K562 (cell line): Measurements from ENCODE around the gene ALCAM. TPM values are rescaled to one million over a fixed set of nuclear protein-coding genes. Genes with fewer than 3 reads are reported as not detected.

Experiments used
- ATAC-seq: fragments of 200-7000 bp; cut with Tn5 transposase; 3 replicates; pipeline ENCODE4 v1.9.1; 2020; ENCODE audit warnings: moderate library complexity
- BruUV-seq: library from RNA; stranded (reverse); fragments of 400-500 nt; replicated peaks from 2 replicates; lab custom pipeline; 2021; lab: Mats Ljungman, UMichigan
- CTCF ChIA-PET: fragments of 300-600 bp; formaldehyde crosslinking; extraction: SDS; loops from one replicate; lab custom pipeline; 2021; ENCODE audit warnings: low intra/inter-chr PET ratio; lab: Yijun Ruan, JAX
- POLR2A ChIA-PET: fragments of 300-600, 350-650 bp; sonication (Branson Sonifier 250); formaldehyde crosslinking; extraction: SDS; loops from one replicate; lab custom pipeline; 2021; ENCODE audit warnings: antibody characterized with exemption, inconsistent platforms; lab: Yijun Ruan, JAX
- DNase-seq, 4 experiments: peaks; one replicate each; pipeline versions ENCODE4 v3.0.0 to v3.0.0-alpha.2; 2011 to 2018; ENCODE audit warnings: low spot score in 3 of 4, mixed read lengths in 3 of 4; ENCODE audit errors: extremely low read depth in 1 of 4
- FAIRE-seq: peaks from 2 replicates; lab custom pipeline; 2011; peaks lifted over from hg19 to GRCh38; lab: Jason Lieb, UNC
- H2AFZ ChIP-seq: 2 replicates; pipeline ENCODE4 v1.6.0; 2011; ENCODE audit warnings: low read depth, low read length, control low read depth, inconsistent platforms
- H3K27ac ChIP-seq: fragments of 200-600 bp; 3 replicates; pipeline ENCODE4 v1.8.0; 2011; ENCODE audit warnings: low read depth, mild to moderate bottlenecking, control low read depth, inconsistent platforms, low read length, moderate library complexity, mixed read lengths; ENCODE audit errors: extremely low read depth
- H3K27me3 ChIP-seq, 2 experiments: fragments of 300-600 bp in 1 of 2; 2 replicates in 1 of 2; 3 replicates in 1 of 2; pipeline versions ENCODE4 v1.6.0 to v1.8.0; 2011; ENCODE audit warnings: inconsistent platforms in 2 of 2, low read length in 2 of 2, mild to moderate bottlenecking in 1 of 2, mixed read lengths in 1 of 2, moderate library complexity in 1 of 2; ENCODE audit not compliant: control insufficient read depth in 2 of 2, insufficient read depth in 2 of 2
- H3K36me3 ChIP-seq: fragments of 300-600 bp; 3 replicates; pipeline ENCODE4 v1.8.0; 2011; ENCODE audit warnings: mild to moderate bottlenecking, low read length, inconsistent platforms; ENCODE audit not compliant: control insufficient read depth, insufficient read depth
- H3K4me1 ChIP-seq, 2 experiments: fragments of 200-600 bp in 1 of 2; replicated peaks in 1 of 2; 2 replicates in 1 of 2; 3 replicates in 1 of 2; pipeline versions ENCODE4 v1.5.1 to v1.8.0; 2011; ENCODE audit warnings: inconsistent platforms in 2 of 2, low read length in 2 of 2, mild to moderate bottlenecking in 1 of 2, mixed read lengths in 1 of 2, moderate library complexity in 1 of 2; ENCODE audit not compliant: control insufficient read depth in 2 of 2, insufficient read depth in 2 of 2
- H3K4me2 ChIP-seq: 2 replicates; pipeline ENCODE4 v1.6.1; 2011; ENCODE audit warnings: low read length, control low read depth, inconsistent platforms, mixed read lengths; ENCODE audit not compliant: insufficient read depth
- H3K4me3 ChIP-seq: fragments of 200-600 bp; sonication (generic), shearing (Covaris generic); 2 replicates; pipeline ENCODE4 v1.5.1; 2016; ENCODE audit warnings: control low read depth, inconsistent platforms
- H3K79me2 ChIP-seq: fragments of 200-600 bp; 3 replicates; pipeline ENCODE4 v1.8.0; 2011; ENCODE audit warnings: low read length, inconsistent platforms; ENCODE audit not compliant: control insufficient read depth, insufficient read depth
- H3K9ac ChIP-seq, 2 experiments: 2 replicates each; pipeline versions ENCODE4 v1.6.0 to v1.6.1; 2011; ENCODE audit warnings: low read depth in 2 of 2, low read length in 2 of 2, control low read depth in 1 of 2, inconsistent platforms in 1 of 2, mild to moderate bottlenecking in 1 of 2, mixed read lengths in 1 of 2; ENCODE audit not compliant: insufficient read depth in 1 of 2
- H3K9me1 ChIP-seq: one replicate; pipeline ENCODE4 v1.6.0; 2011; ENCODE audit warnings: inconsistent platforms, mild to moderate bottlenecking, low read length, moderate library complexity; ENCODE audit not compliant: control insufficient read depth, insufficient read depth
- H3K9me3 ChIP-seq: replicated peaks from 2 replicates; pipeline ENCODE4 v1.5.1; 2011; ENCODE audit warnings: low read depth, low read length, inconsistent platforms; ENCODE audit not compliant: control insufficient read depth, insufficient read depth
- H4K20me1 ChIP-seq: replicated peaks from 2 replicates; pipeline ENCODE4 v1.6.1; 2011; ENCODE audit warnings: low read length, inconsistent platforms, mixed read lengths; ENCODE audit not compliant: control insufficient read depth, insufficient read depth
- CREB3L1 ChIP-seq: fragments of 450-650 bp; IDR thresholded peaks from 2 replicates; pipeline ENCODE4 v1.6.1; 2014; ENCODE audit warnings: low read depth, mild to moderate bottlenecking, moderate library complexity, borderline replicate concordance
- E2F6 ChIP-seq, 2 experiments: IDR thresholded peaks; 2 replicates each; pipeline ENCODE4 v1.6.1; 2011; ENCODE audit warnings: borderline replicate concordance in 1 of 2, control low read depth in 1 of 2, low read depth in 1 of 2, low read length in 1 of 2, mild to moderate bottlenecking in 1 of 2, mixed read lengths in 1 of 2, moderate library complexity in 1 of 2; ENCODE audit not compliant: insufficient read depth in 1 of 2, insufficient read length in 1 of 2, poor library complexity in 1 of 2, severe bottlenecking in 1 of 2; ENCODE audit errors: extremely low read depth in 1 of 2
- MBD2 ChIP-seq: sonication (generic); IDR thresholded peaks from 2 replicates; pipeline ENCODE4 v1.6.1; 2016; ENCODE audit warnings: low read depth, borderline replicate concordance
- PCBP1 ChIP-seq: fragments of 200-400 bp; formaldehyde crosslinking; IDR thresholded peaks from 2 replicates; pipeline ENCODE4 v1.6.1; 2018; ENCODE audit warnings: mild to moderate bottlenecking, low read depth, low read length; ENCODE audit not compliant: poor library complexity, severe bottlenecking
- PCBP2 ChIP-seq: fragments of 200-400 bp; formaldehyde crosslinking; IDR thresholded peaks from 2 replicates; pipeline ENCODE4 v1.6.1; 2018; ENCODE audit warnings: low read length, low read depth, mild to moderate bottlenecking, moderate library complexity; ENCODE audit not compliant: poor library complexity, severe bottlenecking
- PHF8 ChIP-seq: fragments of 200-600 bp; sonication (generic); IDR thresholded peaks from 2 replicates; pipeline ENCODE4 v1.6.1; 2012; ENCODE audit warnings: mixed run types, mild to moderate bottlenecking, inconsistent platforms, low read length, moderate library complexity, borderline replicate concordance
- RAD21 ChIP-seq, 2 experiments: fragments of 250-450 bp in 1 of 2; fragments of 450-650 bp in 1 of 2; sonication (Bioruptor Pico) in 1 of 2; formaldehyde crosslinking in 1 of 2; IDR thresholded peaks in 1 of 2; conservative IDR thresholded peaks in 1 of 2; 2 replicates each; pipeline versions ENCODE4 v1.4.0 to v1.8.0; 2020 to 2022; ENCODE audit warnings: mild to moderate bottlenecking in 2 of 2, moderate library complexity in 1 of 2
- RBM39 ChIP-seq: fragments of 200-400 bp; formaldehyde crosslinking; optimal IDR thresholded peaks from 2 replicates; pipeline ENCODE3; 2018; ENCODE audit warnings: low read depth, low read length
- SLC30A9 ChIP-seq: fragments of 250-450 bp; sonication (Bioruptor Pico); IDR thresholded peaks from 2 replicates; pipeline ENCODE4 v1.8.0; 2022; ENCODE audit warnings: mild to moderate bottlenecking, moderate library complexity
- SMAD2 ChIP-seq: fragments of 150-350 bp; IDR thresholded peaks from 2 replicates; pipeline ENCODE4 v1.6.1; 2014; ENCODE audit warnings: low read depth, mild to moderate bottlenecking, low read length
- TOE1 ChIP-seq, 2 experiments: fragments of 450-650 bp in 1 of 2; sonication (generic) in 1 of 2; formaldehyde crosslinking in 1 of 2; IDR thresholded peaks; 2 replicates each; pipeline versions ENCODE4 v1.7.1 to v1.8.0; 2016 to 2022; ENCODE audit warnings: borderline replicate concordance in 2 of 2, mild to moderate bottlenecking in 2 of 2, antibody characterized with exemption in 1 of 2, inconsistent platforms in 1 of 2, low read depth in 1 of 2, missing genetic modification reagents in 1 of 2, moderate library complexity in 1 of 2
- ZBTB7A ChIP-seq: IDR thresholded peaks from 2 replicates; pipeline ENCODE4 v1.6.1; 2011; ENCODE audit warnings: low read depth, mild to moderate bottlenecking, low read length, moderate library complexity, borderline replicate concordance; ENCODE audit not compliant: control insufficient read depth
- ZNF165 ChIP-seq: fragments of 250-450 bp; sonication (Bioruptor Pico); IDR thresholded peaks from 2 replicates; pipeline ENCODE4 v1.4.0; 2020; ENCODE audit warnings: borderline replicate concordance
- ZNF3 ChIP-seq: fragments of 250-450 bp; sonication (Bioruptor Pico); IDR thresholded peaks from 2 replicates; pipeline ENCODE4 v1.5.0; 2021; ENCODE audit warnings: mild to moderate bottlenecking, moderate library complexity
- whole genome bisulfite sequencing: fragments of 100-300 bp; shearing (Covaris generic); methylation state at CpG from one replicate; pipeline ENCODE4 v1.1.6; 2016; ENCODE audit warnings: low coverage, mixed read lengths; ENCODE audit not compliant: insufficient coverage; ENCODE audit errors: missing lambda C conversion rate; 5-methylcytosine and 5-hydroxymethylcytosine counted together
- in situ Hi-C: fragments of 300-500 bp; cut with MboI; formaldehyde crosslinking; loops from 4 replicates; pipeline ENCODE4 v1.15.0; 2018; ENCODE audit warnings: inconsistent platforms, mixed read lengths
- intact Hi-C: fragments of 100-400 bp; cut with micrococcal nuclease; formaldehyde crosslinking; loops from 2 replicates; pipeline ENCODE4 v1.14.2; 2022
- polyA plus RNA-seq, 8 experiments: library from polyadenylated mRNA; depleted of rRNA in 4 of 8; stranded (reverse) in 5 of 8; unstranded in 3 of 8; fragments of >200 nt; fragmentation: Nextera tagmentation in 2 of 8; fragmentation: Illumina TruSeq in 1 of 8; extraction: Ambion mirVana in 2 of 8; extraction: Trizol in 1 of 8; gene quantifications; 2 replicates each; pipeline versions ENCODE4 v1.2.1 to v1.2.3, GENCODE V29; 2011 to 2014; ENCODE audit warnings: inconsistent platforms in 1 of 8, missing spikeins in 1 of 8
- total RNA-seq, 7 experiments: library from RNA; depleted of rRNA in 6 of 7; stranded (reverse); fragments of >200 nt in 6 of 7; fragmentation: Illumina TruSeq in 2 of 7; extraction: Trizol in 2 of 7; gene quantifications; 2 replicates each; pipeline versions ENCODE4 v1.2.1 to v1.2.3, GENCODE V29; 2011 to 2021; ENCODE audit warnings: low replicate concordance in 1 of 7

The ALCAM gene
- total and polyA plus RNA-seq, 9 of the 15 experiments (the other 6 are each of a cell fraction or from before 2014, with no cell fraction given) = 0.03 to 0.98 (median 0.14) TPM; not detected in 1

GRCh38 chr3:105440113-105440512, 73.4 kb downstream of the ALCAM start (continued):
- no peak for TF ChIP-seq PCBP2

- no TSS peak for BruUV-seq
- WGBS = 6% methylated on average over 1 of the region's 1 CpG
- POLR2A ChIA-PET = no interaction called here
Observed at GRCh38 chr3:105444725-105445124, 78.0 kb downstream of the ALCAM start.

More at GRCh38 chr3:105444725-105445124, 78.0 kb downstream of the ALCAM start:
- H3K4me2 ChIP-seq = no peak overlapping the region
- no peaks in the 10 kb centered on the region for H3K9me3 ChIP-seq
- no peak overlapping the region for H3K27ac ChIP-seq
- H2AFZ ChIP-seq = no peak overlapping the region
- intact Hi-C loops = no loop called here
- no peaks in the 10 kb centered on the region for H3K36me3 ChIP-seq
- in situ Hi-C loops = no loop called here
- H3K9me1 ChIP-seq = no peaks in the 10 kb centered on the region
- no peak for ATAC-seq
- DNase-seq = no peak
- no peak for FAIRE-seq
- TF ChIP-seq ZNF165 (CRISPR knock-in tag) = no peak
- no peak for TF ChIP-seq SMAD2
- TF ChIP-seq RBM39 = no peak
- no peak for TF ChIP-seq MBD2
- no peak for TF ChIP-seq ZNF3 (CRISPR knock-in tag)
- no peak for TF ChIP-seq TOE1 (IDR thresholded peaks at IDR 0.05; ENCODE audit: borderline replicate concordance)
- no peak for TF ChIP-seq TOE1 (CRISPR knock-in tag; IDR thresholded peaks at IDR 0.05; ENCODE audit: borderline replicate concordance, low read depth)
- no peak for TF ChIP-seq E2F6 (IDR thresholded peaks at IDR 0.05; ENCODE audit: borderline replicate concordance in 1 of 2, extremely low read depth in 1 of 2, insufficient read depth in 1 of 2, insufficient read length in 1 of 2, low read depth in 1 of 2, low read length in 1 of 2, poor library complexity in 1 of 2, severe bottlenecking in 1 of 2)
- TF ChIP-seq ZBTB7A = no peak
- no peak for TF ChIP-seq SLC30A9
- no peak for TF ChIP-seq RAD21 (CRISPR knock-in tag; conservative IDR thresholded peaks at IDR 0.05 in 1 of 2, IDR thresholded peaks at IDR 0.05 in 1 of 2)
- no peak for TF ChIP-seq CREB3L1
- no peak for TF ChIP-seq PHF8
- TF ChIP-seq PCBP1 = no peak
- no peaks in the 10 kb centered on the region for H3K79me2 ChIP-seq
- CTCF ChIA-PET = no interaction called here
- no peak overlapping the region for H3K4me3 ChIP-seq
- H4K20me1 ChIP-seq = no peaks in the 10 kb centered on the region
- no peak overlapping the region for H3K9ac ChIP-seq
- H3K27me3 ChIP-seq = no peaks in the 10 kb centered on the region
- no peaks in the 10 kb centered on the region for H3K4me1 ChIP-seq
